GM10266 (cell line): ENCODE data around the gene GKN2.

Source experiments
- DNase-seq: peaks from one replicate; pipeline ENCODE4 v3.0.0; 2012; ENCODE audit errors: extremely low spot score
- CTCF ChIP-seq: IDR thresholded peaks from 2 replicates; pipeline ENCODE4 v1.5.1; 2012; ENCODE audit warnings: mild to moderate bottlenecking, low read depth; ENCODE audit not compliant: control insufficient read depth, insufficient read depth; ENCODE audit errors: missing control alignments

Gene GKN2

GRCh38 chr2:68992341-68992740 lies 39.6 kb upstream of the GKN2 start:
- no peak for DNase-seq
- no peak for TF ChIP-seq CTCF

GRCh38 chr2:68989035-68989434 lies 36.3 kb upstream of the GKN2 start:
- no peak for DNase-seq
- no peak for TF ChIP-seq CTCF

DNA sequence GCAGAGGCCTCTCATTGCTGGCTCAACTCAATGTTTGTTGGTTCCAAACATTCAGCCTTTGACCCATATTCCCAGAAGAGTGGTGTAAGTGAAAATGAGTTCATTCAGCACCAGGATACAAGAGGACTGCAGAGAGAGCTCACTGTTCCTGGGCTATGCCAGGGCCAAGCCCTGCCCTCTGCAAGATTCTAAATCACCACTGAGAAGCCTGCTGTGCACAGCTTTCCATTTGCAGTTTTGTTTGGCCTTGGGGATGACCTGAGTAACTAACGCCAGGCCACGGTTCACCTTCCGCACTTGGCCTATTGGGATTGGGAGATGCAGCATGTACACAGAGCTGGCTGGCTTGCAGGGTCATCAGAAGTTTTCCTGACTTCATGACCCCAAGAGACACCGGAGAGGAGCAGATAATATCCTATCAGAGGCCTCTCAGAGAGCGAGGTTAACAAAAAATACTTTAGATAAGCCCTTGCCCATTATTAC lies 34.4 kb upstream of the GKN2 start:
- no peak for DNase-seq
- TF ChIP-seq CTCF = no peak

GRCh38 chr2:68980956-68981355 lies 28.3 kb upstream of the GKN2 start:
- TF ChIP-seq CTCF = no peak
- no peak for DNase-seq

GRCh38 chr2:68978098-68978497 lies 25.4 kb upstream of the GKN2 start:
- no peak for TF ChIP-seq CTCF
- no peak for DNase-seq

GRCh38 chr2:68977453-68977852 lies 24.8 kb upstream of the GKN2 start:
- no peak for DNase-seq
- no peak for TF ChIP-seq CTCF

- no peak for TF ChIP-seq CTCF
- no peak for DNase-seq
Measured at GRCh38 chr2:68975844-68976243, 23.2 kb upstream of the GKN2 start.
